IMR-90 (cell line): ENCODE data around the gene ZNF718. TPM values are rescaled to one million over a fixed set of nuclear protein-coding genes. Genes with fewer than 3 reads are reported as not detected.
"Not testable (repeated sequence)": the region's sequence is repeated elsewhere in the genome, so short reads cannot be mapped to it uniquely, and the experiment has no call there.

Source experiments
- ATAC-seq: fragments of 200-7000 bp; cut with Tn5 transposase; 2 replicates; pipeline ENCODE4 v1.9.1; 2020; ENCODE audit warnings: low read depth, mild to moderate bottlenecking, moderate library complexity
- BruUV-seq: library from RNA; stranded (reverse); fragments of 400-500 nt; replicated peaks from 2 replicates; lab custom pipeline; 2021; lab: Mats Ljungman, UMichigan
- CTCF ChIA-PET: fragments of 300-600 bp; formaldehyde crosslinking; extraction: SDS; loops from one replicate; lab custom pipeline; 2021; ENCODE audit warnings: antibody characterized with exemption; lab: Yijun Ruan, JAX
- POLR2A ChIA-PET: fragments of 300-600 bp; sonication (Branson Sonifier 250); formaldehyde crosslinking; loops from one replicate; lab custom pipeline; 2022; ENCODE audit warnings: antibody characterized with exemption; ENCODE audit not compliant: unreplicated experiment; lab: Charles Lee
- DNase-seq: peaks from one replicate; pipeline ENCODE4 v3.0.0; 2013
- H2AFZ ChIP-seq: replicated peaks from 2 replicates; pipeline ENCODE3; 2013; ENCODE audit warnings: low read length, mild to moderate bottlenecking; ENCODE audit not compliant: poor library complexity
- H2AK5ac ChIP-seq: 2 replicates; pipeline ENCODE4 v1.6.1; 2013; ENCODE audit warnings: low read depth, low read length, inconsistent platforms
- H2AK9ac ChIP-seq: replicated peaks from 2 replicates; pipeline ENCODE3; 2013; ENCODE audit warnings: mild to moderate bottlenecking, low read depth, low read length, moderate library complexity; ENCODE audit not compliant: poor library complexity
- H2BK120ac ChIP-seq: 2 replicates; pipeline ENCODE4 v1.6.1; 2013; ENCODE audit warnings: low read depth, low read length, inconsistent platforms
- H2BK15ac ChIP-seq: 3 replicates; pipeline ENCODE4 v1.6.1; 2013; ENCODE audit warnings: low read depth, low read length, inconsistent platforms
- H2BK20ac ChIP-seq: 2 replicates; pipeline ENCODE4 v1.6.1; 2013; ENCODE audit warnings: low read depth, mild to moderate bottlenecking, inconsistent platforms, low read length, moderate library complexity
- H2BK5ac ChIP-seq: 2 replicates; pipeline ENCODE4 v1.6.1; 2013; ENCODE audit warnings: mild to moderate bottlenecking, low read depth, low read length, inconsistent platforms; ENCODE audit not compliant: poor library complexity, severe bottlenecking
- H3K14ac ChIP-seq: replicated peaks from 2 replicates; pipeline ENCODE4 v1.6.1; 2013; ENCODE audit warnings: low read depth, low read length, inconsistent platforms
- H3K18ac ChIP-seq: 2 replicates; pipeline ENCODE4 v1.6.1; 2013; ENCODE audit warnings: low read depth, low read length, control low read depth
- H3K23ac ChIP-seq: 2 replicates; pipeline ENCODE4 v1.6.1; 2013; ENCODE audit warnings: low read depth, low read length, inconsistent platforms
- H3K27ac ChIP-seq: 2 replicates; pipeline ENCODE4 v1.5.1; 2013; ENCODE audit warnings: mild to moderate bottlenecking, control low read depth, low read length; ENCODE audit not compliant: insufficient read depth
- H3K27me3 ChIP-seq: 2 replicates; pipeline ENCODE4 v1.6.1; 2013; ENCODE audit warnings: low read length; ENCODE audit not compliant: control insufficient read depth, insufficient read depth
- H3K36me3 ChIP-seq: 2 replicates; pipeline ENCODE4 v1.6.1; 2013; ENCODE audit warnings: low read length, mixed read lengths; ENCODE audit not compliant: control insufficient read depth, insufficient read depth
- H3K4ac ChIP-seq: 2 replicates; pipeline ENCODE4 v1.6.1; 2013; ENCODE audit warnings: low read depth, low read length, inconsistent platforms
- H3K4me1 ChIP-seq: 2 replicates; pipeline ENCODE4 v1.6.1; 2013; ENCODE audit warnings: low read length, mixed read lengths; ENCODE audit not compliant: control insufficient read depth, insufficient read depth
- H3K4me2 ChIP-seq: 2 replicates; pipeline ENCODE4 v1.6.1; 2013; ENCODE audit warnings: low read depth, mild to moderate bottlenecking, control low read depth, low read length, moderate library complexity
- H3K4me3 ChIP-seq: 2 replicates; pipeline ENCODE4 v1.5.1; 2013; ENCODE audit warnings: low read depth, mild to moderate bottlenecking, control low read depth, low read length, moderate library complexity; ENCODE audit not compliant: insufficient read depth
- H3K56ac ChIP-seq: 2 replicates; pipeline ENCODE4 v1.6.1; 2013; ENCODE audit warnings: low read length, inconsistent platforms; ENCODE audit not compliant: insufficient read depth; ENCODE audit errors: extremely low read depth
- H3K79me1 ChIP-seq, 2 experiments: 2 replicates each; pipeline ENCODE4 v1.6.1; 2013; ENCODE audit warnings: low read length in 2 of 2, inconsistent platforms in 1 of 2, low read depth in 1 of 2
- H3K9ac ChIP-seq: 2 replicates; pipeline ENCODE4 v1.6.1; 2013; ENCODE audit warnings: low read depth, low read length, control low read depth
- H3K9me1 ChIP-seq: 2 replicates; pipeline ENCODE4 v1.6.1; 2013; ENCODE audit warnings: low read length, inconsistent platforms; ENCODE audit not compliant: insufficient read depth
- H3K9me3 ChIP-seq: 2 replicates; pipeline ENCODE4 v1.6.1; 2013; ENCODE audit warnings: low read length; ENCODE audit not compliant: control insufficient read depth, insufficient read depth
- H4K20me1 ChIP-seq: 2 replicates; pipeline ENCODE4 v1.6.1; 2013; ENCODE audit warnings: low read length, inconsistent platforms; ENCODE audit not compliant: insufficient read depth
- H4K5ac ChIP-seq: 2 replicates; pipeline ENCODE4 v1.6.1; 2013; ENCODE audit warnings: mild to moderate bottlenecking, low read depth, low read length, control low read depth
- H4K8ac ChIP-seq, 2 experiments: 2 replicates each; pipeline ENCODE4 v1.6.1; 2013; ENCODE audit warnings: low read depth in 2 of 2, low read length in 2 of 2, control low read depth in 1 of 2, inconsistent platforms in 1 of 2
- H4K91ac ChIP-seq: 2 replicates; pipeline ENCODE4 v1.6.1; 2013; ENCODE audit warnings: low read depth, low read length, inconsistent platforms; ENCODE audit not compliant: insufficient read depth
- WGBS, 2 experiments: methylation state at CpG; one replicate each; pipeline versions ENCODE4 v1.1.5 to v1.1.7; 2013; ENCODE audit warnings: missing lambda C conversion rate in 2 of 2; ENCODE audit not compliant: insufficient read length in 1 of 2; ENCODE audit errors: extremely low coverage in 2 of 2; 5-methylcytosine and 5-hydroxymethylcytosine counted together
- dilution Hi-C: fragments of 300-500 bp; cut with HindIII; formaldehyde crosslinking; loops from one replicate; pipeline ENCODE4 v1.14.3; 2018; ENCODE audit warnings: low sequenced_read_pairs; ENCODE audit not compliant: unreplicated experiment
- in situ Hi-C: fragments of 300-500 bp; cut with MboI; formaldehyde crosslinking; loops from 3 replicates; pipeline ENCODE4 v1.14.3; 2019; ENCODE audit warnings: low sequenced_read_pairs, inconsistent platforms, mixed read lengths
- intact Hi-C: fragments of 100-400 bp; cut with micrococcal nuclease; formaldehyde crosslinking; loops from 2 replicates; pipeline ENCODE4 v1.10.0; 2022
- polyA plus RNA-seq, 3 experiments: library from polyadenylated mRNA; depleted of rRNA; stranded (reverse); fragments of >200 nt; gene quantifications; 2 replicates each; pipeline ENCODE4 v1.2.3, GENCODE V29; 2012; ENCODE audit warnings: low replicate concordance in 1 of 3
- total RNA-seq: library from RNA; depleted of rRNA; stranded (reverse); fragments of >200 nt; gene quantifications from 2 replicates; pipeline ENCODE4 v1.2.3, GENCODE V29; 2012

The ZNF718 gene
- total and polyA plus RNA-seq, 2 of the 4 experiments (the other 2 are of a cell fraction): 1.1 to 1.8 TPM

DNA sequence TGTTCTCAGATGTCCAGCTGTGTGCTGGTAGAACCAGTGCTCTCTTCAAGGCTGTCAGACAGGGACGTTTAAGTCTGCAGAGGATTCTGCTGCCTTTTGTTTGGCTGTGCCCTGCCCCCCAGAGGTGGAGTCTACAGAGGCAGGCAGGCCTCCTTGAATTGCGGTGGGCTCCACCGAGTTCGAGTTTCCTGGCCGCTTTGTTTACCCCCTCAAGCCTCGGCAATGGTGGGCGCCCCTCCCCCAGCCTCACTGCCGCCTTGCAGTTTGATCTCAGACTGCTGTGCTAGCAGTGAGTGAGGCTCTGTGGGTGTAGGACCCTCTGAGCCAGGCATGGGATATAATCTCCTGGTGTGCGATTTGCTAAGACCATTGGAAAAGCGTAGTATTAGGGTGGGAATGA lies 47.0 kb downstream of the ZNF718 start:
- dilution Hi-C loops, H3K56ac ChIP-seq, H3K79me1 ChIP-seq, DNase-seq, H3K18ac ChIP-seq, H3K14ac ChIP-seq, H2BK15ac ChIP-seq, POLR2A ChIA-PET, H2AK9ac ChIP-seq, CTCF ChIA-PET, in situ Hi-C loops, H3K4ac ChIP-seq, H3K23ac ChIP-seq, H4K5ac ChIP-seq, H3K36me3 ChIP-seq, H4K8ac ChIP-seq, H3K9me1 ChIP-seq, ATAC-seq, H2BK5ac ChIP-seq, BruUV-seq, H3K27ac ChIP-seq, H3K4me3 ChIP-seq, H4K91ac ChIP-seq, H2AK5ac ChIP-seq, intact Hi-C loops, H3K9ac ChIP-seq, H2BK120ac ChIP-seq, H2BK20ac ChIP-seq, H3K27me3 ChIP-seq, H3K4me1 ChIP-seq, H4K20me1 ChIP-seq, H2AFZ ChIP-seq, H3K4me2 ChIP-seq: not testable (repeated sequence)
- WGBS, 2 experiments: 100% methylated on average over 1 of the region's 10 CpGs; no CpG with 5 or more reads in 1 of the 2 experiments
- H3K9me3 ChIP-seq: peaks cover 31% of the 10 kb centered on the region
